Subcutaneous abdominal adipose tissue (tissue), 5 donors: ENCODE measurements around the gene SLC26A1.

Experiments used
- H3K27ac ChIP-seq: one replicate; pipeline ENCODE4 v1.7.0; 2013; ENCODE audit warnings: low read depth, mild to moderate bottlenecking, inconsistent platforms, low read length, moderate library complexity
- H3K27me3 ChIP-seq, 5 donors: one replicate each; pipeline ENCODE4 v1.7.0; 2013; ENCODE audit warnings: low read length in 5 of 5, inconsistent platforms in 1 of 5; ENCODE audit not compliant: control insufficient read depth in 5 of 5, insufficient read depth in 4 of 5
- H3K36me3 ChIP-seq, 5 donors: one replicate each; pipeline ENCODE4 v1.7.0; 2013; ENCODE audit warnings: low read length in 5 of 5; ENCODE audit not compliant: control insufficient read depth in 5 of 5, insufficient read depth in 5 of 5
- H3K4me1 ChIP-seq, 5 donors: one replicate each; pipeline ENCODE4 v1.7.0; 2013; ENCODE audit warnings: low read length in 5 of 5, mild to moderate bottlenecking in 3 of 5, moderate library complexity in 1 of 5; ENCODE audit not compliant: control insufficient read depth in 5 of 5, insufficient read depth in 5 of 5
- H3K4me3 ChIP-seq, 5 donors: one replicate each; pipeline ENCODE4 v1.7.0; 2013; ENCODE audit warnings: low read length in 5 of 5, low read depth in 1 of 5
- H3K9ac ChIP-seq, 5 donors: one replicate each; pipeline ENCODE4 v1.7.0; 2013; ENCODE audit warnings: low read length in 5 of 5, mild to moderate bottlenecking in 4 of 5, moderate library complexity in 3 of 5
- H3K9me3 ChIP-seq, 5 donors: one replicate each; pipeline ENCODE4 v1.7.0; 2013; ENCODE audit warnings: low read length in 5 of 5; ENCODE audit not compliant: control insufficient read depth in 5 of 5
- donor health status: healthy.
- donor health status: healthy.
- donor health status: healthy.
- donor health status: healthy.
- donor health status: healthy.

SLC26A1 gene

DNA sequence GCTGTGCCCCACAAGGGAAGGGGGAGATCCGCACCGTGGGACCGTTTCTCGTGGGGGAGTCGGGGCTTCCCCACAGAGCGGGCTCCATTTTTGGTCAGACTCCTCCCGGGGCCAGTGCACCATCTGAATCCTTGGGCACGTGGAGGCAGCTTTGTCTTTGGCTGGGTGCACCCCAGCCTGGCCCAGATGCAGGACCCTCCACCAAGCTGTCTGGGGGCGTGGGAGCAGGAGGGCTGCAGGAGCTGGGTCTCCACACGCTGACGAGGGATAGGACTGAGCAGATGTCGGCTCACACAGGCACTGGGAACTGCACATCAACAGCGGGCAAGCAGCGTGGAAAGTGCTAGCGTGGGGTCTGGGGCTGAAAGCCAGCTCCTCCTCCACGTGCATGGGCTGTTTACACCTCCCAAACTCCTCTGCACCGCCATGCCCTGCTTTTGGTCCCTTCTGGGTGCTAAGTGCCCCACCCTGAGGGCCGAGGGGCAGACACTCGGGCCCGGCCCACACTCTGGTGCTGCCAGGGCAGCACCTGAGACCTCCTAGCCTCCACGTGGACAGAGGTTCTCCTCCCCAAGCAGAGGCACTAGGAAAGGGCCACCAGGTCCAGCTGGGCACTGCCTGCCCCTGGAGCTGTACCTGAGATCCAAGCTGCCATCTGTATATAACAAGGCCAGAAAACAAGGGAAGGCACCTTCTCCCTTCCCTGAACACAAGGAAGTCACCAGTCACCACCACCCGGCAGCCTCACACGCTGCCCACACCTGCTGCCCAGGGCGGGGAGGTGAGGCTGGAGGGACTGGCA lies 33.7 kb downstream of the SLC26A1 start:
- no peak overlapping the region for H3K9ac ChIP-seq
- no peaks in the 10 kb centered on the region for H3K4me1 ChIP-seq
- H3K36me3 ChIP-seq = peaks cover 0 to 84% (median 67%) of the 10 kb centered on the region in 5 donors

DNA sequence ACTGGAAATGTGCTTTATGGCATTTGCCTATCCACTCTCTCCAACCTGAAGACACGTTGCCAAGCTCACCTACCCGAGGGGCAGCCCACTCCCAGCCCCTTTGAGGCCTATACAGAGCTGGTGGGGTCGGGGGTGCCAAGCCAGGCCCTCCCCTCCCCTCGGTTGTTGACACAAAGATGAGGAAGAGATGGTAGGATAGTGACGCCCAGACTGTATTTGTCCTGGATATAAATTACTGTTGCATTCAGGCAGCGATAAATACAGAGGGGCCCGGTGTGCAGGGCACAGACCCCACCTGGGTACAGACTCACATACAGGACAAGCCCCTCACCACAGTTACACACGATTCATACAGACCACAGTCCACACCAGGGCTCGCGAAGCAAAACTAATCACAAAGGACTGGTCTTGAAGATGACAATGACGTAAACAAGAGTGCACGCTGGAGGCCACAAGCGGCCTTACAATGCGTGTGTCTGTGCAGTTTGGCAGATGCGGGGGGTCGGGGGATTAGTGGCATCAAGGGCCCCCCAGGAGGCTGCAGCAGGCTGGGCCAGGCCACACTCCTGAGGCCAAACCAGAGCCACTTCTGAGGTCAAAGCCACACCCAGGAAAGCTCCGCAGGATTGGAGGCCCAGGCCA lies 34.4 kb downstream of the SLC26A1 start:
- Histone ChIP-seq H3K4me3 (no peak overlapping the region), H3K27me3 (no peaks in the 10 kb centered on the region), H3K36me3 (peaks cover 0 to 86% (median 64%) of the 10 kb centered on the region in 5 donors), H3K4me1 (no peaks in the 10 kb centered on the region), H3K9me3 (no peaks in the 10 kb centered on the region), H3K27ac (no peak overlapping the region), H3K9ac (no peak overlapping the region)

More for the DNA sequence above, 33.7 kb downstream of the SLC26A1 start:
- no peak overlapping the region for H3K4me3 ChIP-seq
- H3K27ac ChIP-seq = no peak overlapping the region
- H3K27me3 ChIP-seq = no peaks in the 10 kb centered on the region
- no peaks in the 10 kb centered on the region for H3K9me3 ChIP-seq

DNA sequence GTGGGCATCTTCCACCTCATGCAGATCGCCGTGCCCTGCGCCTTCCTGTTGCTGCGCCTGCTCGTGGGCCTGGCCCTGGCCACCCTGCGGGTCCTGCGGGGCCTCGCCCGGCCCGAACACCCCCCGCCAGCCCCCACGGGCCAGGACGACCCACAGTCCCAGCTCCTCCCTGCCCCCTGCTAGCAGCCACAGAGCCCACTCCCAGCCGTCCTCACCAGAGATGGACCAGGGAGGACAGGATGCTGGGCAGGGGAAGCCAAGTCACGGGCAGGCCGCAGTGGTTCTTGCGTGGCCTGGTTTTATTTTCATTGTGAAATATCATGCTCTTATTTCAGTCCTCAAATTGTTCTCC lies 34.9 kb downstream of the SLC26A1 start:
- no peaks in the 10 kb centered on the region for H3K9me3 ChIP-seq
- peaks cover 0 to 87% (median 67%) of the 10 kb centered on the region in 5 donors for H3K36me3 ChIP-seq
- no peaks in the 10 kb centered on the region for H3K27me3 ChIP-seq
- H3K27ac ChIP-seq = no peak overlapping the region
- H3K4me3 ChIP-seq = no peak overlapping the region
- no peaks in the 10 kb centered on the region for H3K4me1 ChIP-seq
- no peak overlapping the region for H3K9ac ChIP-seq

- Histone ChIP-seq H3K9me3 (no peaks in the 10 kb centered on the region), H3K4me1 (no peaks in the 10 kb centered on the region), H3K27ac (no peak overlapping the region), H3K4me3 (no peak overlapping the region), H3K36me3 (peaks cover 0 to 87% (median 67%) of the 10 kb centered on the region in 5 donors), H3K9ac (no peak overlapping the region), H3K27me3 (no peaks in the 10 kb centered on the region)
Observed at GRCh38 chr4:957581-958313, 35.5 kb downstream of the SLC26A1 start.

DNA sequence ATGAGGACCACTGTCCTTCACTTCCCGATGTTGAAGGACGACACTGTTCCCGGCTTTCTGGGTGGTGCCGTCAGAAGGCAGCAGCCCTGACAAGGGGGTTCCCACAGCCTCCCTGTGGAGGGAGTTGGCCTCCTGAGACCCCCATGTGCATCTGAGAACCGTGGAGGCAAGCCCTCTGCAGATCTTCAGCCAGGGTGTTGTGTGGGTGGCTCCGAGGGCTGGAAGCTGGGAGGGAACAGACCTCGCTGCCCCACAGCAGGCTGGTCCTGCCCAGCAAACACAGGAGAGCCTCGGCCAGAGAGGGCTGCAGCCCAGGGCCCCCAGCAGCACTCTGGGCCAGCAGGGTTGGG lies 36.0 kb downstream of the SLC26A1 start:
- Histone ChIP-seq H3K9me3 (no peaks in the 10 kb centered on the region), H3K27me3 (no peaks in the 10 kb centered on the region), H3K36me3 (peaks cover 0 to 87% (median 63%) of the 10 kb centered on the region in 5 donors), H3K27ac (no peak overlapping the region), H3K4me3 (no peak overlapping the region), H3K9ac (no peak overlapping the region), H3K4me1 (no peaks in the 10 kb centered on the region)

- Histone ChIP-seq H3K9me3 (no peaks in the 10 kb centered on the region), H3K4me3 (no peak overlapping the region), H3K9ac (no peak overlapping the region), H3K4me1 (no peaks in the 10 kb centered on the region), H3K27ac (no peak overlapping the region), H3K27me3 (no peaks in the 10 kb centered on the region), H3K36me3 (peaks cover 0 to 87% (median 60%) of the 10 kb centered on the region in 5 donors)
Observed at GRCh38 chr4:956531-957230, 36.5 kb downstream of the SLC26A1 start.

GRCh38 chr4:955931-956381 lies 37.2 kb downstream of the SLC26A1 start:
- Histone ChIP-seq H3K4me3 (no peak overlapping the region), H3K27ac (no peak overlapping the region), H3K9me3 (no peaks in the 10 kb centered on the region), H3K4me1 (no peaks in the 10 kb centered on the region), H3K9ac (no peak overlapping the region), H3K27me3 (no peaks in the 10 kb centered on the region), H3K36me3 (peaks cover 0 to 88% (median 61%) of the 10 kb centered on the region in 5 donors)

DNA sequence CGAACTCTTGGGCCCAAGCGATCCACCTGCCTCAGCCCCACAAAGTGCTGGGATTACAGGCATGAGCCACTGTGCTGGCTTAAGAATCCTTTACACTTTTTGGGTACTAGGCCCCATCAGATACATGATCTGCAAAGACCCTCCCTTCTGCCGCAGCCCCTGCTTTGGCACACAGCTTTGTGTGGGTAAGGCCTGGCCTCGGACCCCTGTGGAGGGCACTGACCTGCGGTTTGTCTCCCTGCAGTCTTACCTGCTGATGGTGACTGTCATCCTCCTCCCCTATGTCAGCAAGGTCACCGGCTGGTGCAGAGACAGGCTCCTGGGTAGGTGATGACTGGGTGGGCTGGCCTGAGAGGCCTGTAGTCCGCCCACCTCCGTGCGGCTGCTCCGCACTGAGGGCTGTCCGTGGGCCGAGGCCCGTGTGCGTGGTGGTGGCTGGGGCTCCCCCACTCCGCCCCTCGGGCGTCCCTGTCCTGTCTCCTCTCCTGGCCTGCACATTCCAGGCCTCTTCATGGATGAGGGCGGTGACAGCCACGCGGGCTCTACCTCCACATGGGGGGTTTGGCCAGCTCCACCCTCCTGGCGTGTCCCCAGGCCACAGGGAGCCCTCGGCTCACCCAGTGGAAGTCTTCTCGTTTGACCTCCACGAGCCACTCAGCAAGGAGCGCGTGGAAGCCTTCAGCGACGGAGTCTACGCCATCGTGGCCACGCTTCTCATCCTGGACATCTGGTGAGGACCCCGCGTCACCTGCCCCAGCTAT lies 37.9 kb downstream of the SLC26A1 start:
- H3K36me3 ChIP-seq = peaks cover 0 to 82% (median 57%) of the 10 kb centered on the region in 5 donors
- no peaks in the 10 kb centered on the region for H3K9me3 ChIP-seq

GRCh38 chr4:954211-955020 lies 38.8 kb downstream of the SLC26A1 start:
- H3K27ac ChIP-seq = no peak overlapping the region
- H3K4me3 ChIP-seq = no peak overlapping the region
- H3K9me3 ChIP-seq = no peaks in the 10 kb centered on the region
- peaks cover 0 to 73% (median 51%) of the 10 kb centered on the region in 5 donors for H3K36me3 ChIP-seq
- H3K27me3 ChIP-seq = no peaks in the 10 kb centered on the region
- no peaks in the 10 kb centered on the region for H3K4me1 ChIP-seq
- H3K9ac ChIP-seq = no peak overlapping the region

More for the DNA sequence above, 37.9 kb downstream of the SLC26A1 start:
- no peak overlapping the region for H3K27ac ChIP-seq
- no peaks in the 10 kb centered on the region for H3K27me3 ChIP-seq
- H3K9ac ChIP-seq = no peak overlapping the region
- H3K4me3 ChIP-seq = no peak overlapping the region
- H3K4me1 ChIP-seq = no peaks in the 10 kb centered on the region
